SH-SY5Y (cell line): Measurements from ENCODE around the gene ANTXR2.

ENCODE experiments used
- GATA2 ChIP-seq: IDR thresholded peaks from 2 replicates; pipeline ENCODE4 v1.6.1; 2011; ENCODE audit warnings: mild to moderate bottlenecking, low read depth, low read length
- GATA3 ChIP-seq: IDR thresholded peaks from 2 replicates; pipeline ENCODE4 v1.6.1; 2011; ENCODE audit warnings: low read depth, mild to moderate bottlenecking, low read length, moderate library complexity

GRCh38 chr4:80007745-80008149, 65.3 kb downstream of the ANTXR2 start:
- TF ChIP-seq GATA3 (no peak), GATA2 (no peak)
